ENCODE data around the gene ANTXR1. TPM values are rescaled to one million over a fixed set of nuclear protein-coding genes. Genes with fewer than 3 reads are reported as not detected.

Gene ANTXR1
- total and polyA plus RNA-seq, 9 of the 15 experiments (the other 6 are each of a cell fraction or from before 2014, with no cell fraction given) = 0.07 to 1.00 (median 0.54) TPM

DNA sequence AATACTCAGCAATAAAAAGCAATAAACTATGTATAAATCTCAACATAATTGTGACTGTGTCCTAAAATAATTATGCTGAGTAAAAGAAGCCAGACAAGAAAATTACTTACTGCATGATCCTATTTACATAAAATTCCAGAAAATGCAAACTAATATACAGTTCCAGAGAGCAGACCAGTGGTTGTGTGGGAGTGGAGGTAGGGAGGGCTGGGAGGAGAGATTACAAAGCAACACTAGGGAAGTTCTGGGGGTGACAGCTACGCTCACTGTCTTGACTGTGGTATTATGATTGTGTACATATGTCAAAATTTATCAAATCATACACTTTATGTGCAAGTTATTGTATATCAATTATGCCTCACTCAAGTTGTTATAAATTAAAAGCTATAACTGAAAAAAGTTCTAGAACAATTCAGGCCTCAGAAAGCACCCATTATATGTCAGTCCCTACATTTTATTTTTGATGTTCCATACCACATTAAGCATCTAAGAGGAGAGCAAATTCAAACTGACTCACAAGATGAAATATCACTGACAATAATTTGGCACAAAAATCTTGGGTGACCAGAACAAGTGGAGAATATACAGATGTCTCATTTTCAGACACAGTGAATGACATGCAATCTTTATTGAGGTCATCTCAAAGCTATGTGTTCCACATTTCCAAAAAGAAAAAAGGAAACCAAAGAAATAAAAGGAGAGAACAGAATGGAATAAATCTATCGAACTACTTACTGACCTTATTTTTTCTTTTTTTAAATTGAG, 85.1 kb downstream of the ANTXR1 start (continued):
- TF ChIP-seq ZNF134 (CRISPR knock-in tag; conservative IDR thresholded peaks at IDR 0.05) = no peak
- TF ChIP-seq, protein P1, sequence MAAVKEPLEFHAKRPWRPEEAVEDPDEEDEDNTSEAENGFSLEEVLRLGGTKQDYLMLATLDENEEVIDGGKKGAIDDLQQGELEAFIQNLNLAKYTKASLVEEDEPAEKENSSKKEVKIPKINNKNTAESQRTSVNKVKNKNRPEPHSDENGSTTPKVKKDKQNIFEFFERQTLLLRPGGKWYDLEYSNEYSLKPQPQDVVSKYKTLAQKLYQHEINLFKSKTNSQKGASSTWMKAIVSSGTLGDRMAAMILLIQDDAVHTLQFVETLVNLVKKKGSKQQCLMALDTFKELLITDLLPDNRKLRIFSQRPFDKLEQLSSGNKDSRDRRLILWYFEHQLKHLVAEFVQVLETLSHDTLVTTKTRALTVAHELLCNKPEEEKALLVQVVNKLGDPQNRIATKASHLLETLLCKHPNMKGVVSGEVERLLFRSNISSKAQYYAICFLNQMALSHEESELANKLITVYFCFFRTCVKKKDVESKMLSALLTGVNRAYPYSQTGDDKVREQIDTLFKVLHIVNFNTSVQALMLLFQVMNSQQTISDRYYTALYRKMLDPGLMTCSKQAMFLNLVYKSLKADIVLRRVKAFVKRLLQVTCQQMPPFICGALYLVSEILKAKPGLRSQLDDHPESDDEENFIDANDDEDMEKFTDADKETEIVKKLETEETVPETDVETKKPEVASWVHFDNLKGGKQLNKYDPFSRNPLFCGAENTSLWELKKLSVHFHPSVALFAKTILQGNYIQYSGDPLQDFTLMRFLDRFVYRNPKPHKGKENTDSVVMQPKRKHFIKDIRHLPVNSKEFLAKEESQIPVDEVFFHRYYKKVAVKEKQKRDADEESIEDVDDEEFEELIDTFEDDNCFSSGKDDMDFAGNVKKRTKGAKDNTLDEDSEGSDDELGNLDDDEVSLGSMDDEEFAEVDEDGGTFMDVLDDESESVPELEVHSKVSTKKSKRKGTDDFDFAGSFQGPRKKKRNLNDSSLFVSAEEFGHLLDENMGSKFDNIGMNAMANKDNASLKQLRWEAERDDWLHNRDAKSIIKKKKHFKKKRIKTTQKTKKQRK (IDR thresholded peaks at IDR 0.05; ENCODE audit: borderline replicate concordance, low read depth, low read length) = no peak
- TF ChIP-seq STAG1 (CRISPR knock-in tag; IDR thresholded peaks at IDR 0.05; ENCODE audit: borderline replicate concordance) = no peak
- TF ChIP-seq, protein P2, sequence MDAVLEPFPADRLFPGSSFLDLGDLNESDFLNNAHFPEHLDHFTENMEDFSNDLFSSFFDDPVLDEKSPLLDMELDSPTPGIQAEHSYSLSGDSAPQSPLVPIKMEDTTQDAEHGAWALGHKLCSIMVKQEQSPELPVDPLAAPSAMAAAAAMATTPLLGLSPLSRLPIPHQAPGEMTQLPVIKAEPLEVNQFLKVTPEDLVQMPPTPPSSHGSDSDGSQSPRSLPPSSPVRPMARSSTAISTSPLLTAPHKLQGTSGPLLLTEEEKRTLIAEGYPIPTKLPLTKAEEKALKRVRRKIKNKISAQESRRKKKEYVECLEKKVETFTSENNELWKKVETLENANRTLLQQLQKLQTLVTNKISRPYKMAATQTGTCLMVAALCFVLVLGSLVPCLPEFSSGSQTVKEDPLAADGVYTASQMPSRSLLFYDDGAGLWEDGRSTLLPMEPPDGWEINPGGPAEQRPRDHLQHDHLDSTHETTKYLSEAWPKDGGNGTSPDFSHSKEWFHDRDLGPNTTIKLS (IDR thresholded peaks at IDR 0.05; ENCODE audit: borderline replicate concordance, low read depth) = no peak
- TF ChIP-seq, protein P3, sequence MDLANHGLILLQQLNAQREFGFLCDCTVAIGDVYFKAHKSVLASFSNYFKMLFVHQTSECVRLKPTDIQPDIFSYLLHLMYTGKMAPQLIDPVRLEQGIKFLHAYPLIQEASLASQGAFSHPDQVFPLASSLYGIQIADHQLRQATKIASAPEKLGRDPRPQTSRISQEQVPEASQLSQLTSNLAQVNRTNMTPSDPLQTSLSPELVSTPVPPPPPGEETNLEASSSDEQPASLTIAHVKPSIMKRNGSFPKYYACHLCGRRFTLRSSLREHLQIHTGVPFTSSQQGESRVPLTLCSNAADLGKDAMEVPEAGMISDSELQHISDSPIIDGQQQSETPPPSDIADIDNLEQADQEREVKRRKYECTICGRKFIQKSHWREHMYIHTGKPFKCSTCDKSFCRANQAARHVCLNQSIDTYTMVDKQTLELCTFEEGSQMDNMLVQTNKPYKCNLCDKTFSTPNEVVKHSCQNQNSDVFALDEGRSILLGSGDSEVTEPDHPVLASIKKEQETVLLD (IDR thresholded peaks at IDR 0.05) = no peak
- TF ChIP-seq FOXK1 (CRISPR knock-in tag; IDR thresholded peaks at IDR 0.05; ENCODE audit: borderline replicate concordance) = no peak
- no peak for TF ChIP-seq SNRNP70 (optimal IDR thresholded peaks at IDR 0.05; ENCODE audit: low read depth, low read length)
- TF ChIP-seq FIP1L1 (IDR thresholded peaks at IDR 0.05; ENCODE audit: low read depth, low read length, poor library complexity, severe bottlenecking) = no peak
- TF ChIP-seq TAF9B (IDR thresholded peaks at IDR 0.05; ENCODE audit: partially characterized antibody) = no peak
- TF ChIP-seq ZNF253 (CRISPR knock-in tag; conservative IDR thresholded peaks at IDR 0.05) = no peak
- no peak for TF ChIP-seq CSDE1 (IDR thresholded peaks at IDR 0.05)
- TF ChIP-seq PPARD (CRISPR knock-in tag; IDR thresholded peaks at IDR 0.05) = no peak
- no peak for TF ChIP-seq HOXB6 (CRISPR knock-in tag; IDR thresholded peaks at IDR 0.05; ENCODE audit: borderline replicate concordance)
- no peak for TF ChIP-seq ZNF140 (CRISPR knock-in tag; IDR thresholded peaks at IDR 0.05)
- no peak for TF ChIP-seq ZNF174 (CRISPR knock-in tag; IDR thresholded peaks at IDR 0.05)
- TF ChIP-seq OTX1 (CRISPR knock-in tag; IDR thresholded peaks at IDR 0.05) = no peak
- no peak for TF ChIP-seq ZNF408 (CRISPR knock-in tag; IDR thresholded peaks at IDR 0.05; ENCODE audit: low read depth)
- TF ChIP-seq TCF3 (CRISPR knock-in tag; IDR thresholded peaks at IDR 0.05) = peak; percentile 74
- TF ChIP-seq SRF (CRISPR knock-in tag; IDR thresholded peaks at IDR 0.05) = no peak
- TF ChIP-seq, protein P4, sequence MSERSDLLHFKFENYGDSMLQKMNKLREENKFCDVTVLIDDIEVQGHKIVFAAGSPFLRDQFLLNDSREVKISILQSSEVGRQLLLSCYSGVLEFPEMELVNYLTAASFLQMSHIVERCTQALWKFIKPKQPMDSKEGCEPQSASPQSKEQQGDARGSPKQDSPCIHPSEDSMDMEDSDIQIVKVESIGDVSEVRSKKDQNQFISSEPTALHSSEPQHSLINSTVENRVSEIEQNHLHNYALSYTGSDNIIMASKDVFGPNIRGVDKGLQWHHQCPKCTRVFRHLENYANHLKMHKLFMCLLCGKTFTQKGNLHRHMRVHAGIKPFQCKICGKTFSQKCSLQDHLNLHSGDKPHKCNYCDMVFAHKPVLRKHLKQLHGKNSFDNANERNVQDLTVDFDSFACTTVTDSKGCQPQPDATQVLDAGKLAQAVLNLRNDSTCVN (CRISPR knock-in tag; IDR thresholded peaks at IDR 0.05) = no peak
